OCI-LY7 (cell line): ENCODE results near the gene TMIGD2. TPM values are rescaled to one million over a fixed set of nuclear protein-coding genes. Genes with fewer than 3 reads are reported as not detected.

Experiments used
- BruUV-seq: library from RNA; stranded (reverse); fragments of 400-500 nt; replicated peaks from 2 replicates; lab custom pipeline; 2021; lab: Mats Ljungman, UMichigan
- CTCF ChIA-PET: fragments of 300-600 bp; sonication (Branson Sonifier 250); formaldehyde crosslinking; loops from one replicate; lab custom pipeline; 2022; ENCODE audit warnings: antibody characterized with exemption; ENCODE audit not compliant: unreplicated experiment; lab: Charles Lee
- POLR2A ChIA-PET: fragments of 300-600 bp; sonication (Branson Sonifier 250); formaldehyde crosslinking; loops from one replicate; lab custom pipeline; 2022; ENCODE audit warnings: antibody characterized with exemption; lab: Charles Lee
- DNase-seq: peaks from one replicate; pipeline ENCODE4 v3.0.0-alpha.2; 2015; ENCODE audit warnings: low spot score
- H2AFZ ChIP-seq: fragments of 200-600 bp; sonication (generic), shearing (Covaris generic); 2 replicates; pipeline ENCODE4 v1.6.1; 2014; ENCODE audit warnings: mild to moderate bottlenecking, antibody characterized with exemption, low read length, moderate library complexity
- H3K27ac ChIP-seq: fragments of 200-600 bp; sonication (generic); 2 replicates; pipeline ENCODE4 v1.5.1; 2014; ENCODE audit warnings: mixed run types, low read depth, mild to moderate bottlenecking, moderate library complexity, low read length, inconsistent platforms; ENCODE audit not compliant: poor library complexity, severe bottlenecking
- H3K36me3 ChIP-seq: fragments of 200-600 bp; sonication (generic); 2 replicates; pipeline ENCODE4 v1.6.1; 2014; ENCODE audit warnings: mild to moderate bottlenecking, antibody characterized with exemption, low read length, moderate library complexity, mixed read lengths; ENCODE audit not compliant: insufficient read depth
- H3K4me1 ChIP-seq: fragments of 200-600 bp; sonication (generic); 2 replicates; pipeline ENCODE4 v1.5.1; 2014; ENCODE audit warnings: mild to moderate bottlenecking, low read length; ENCODE audit not compliant: insufficient read depth, poor library complexity, severe bottlenecking
- H3K4me2 ChIP-seq: fragments of 200-600 bp; sonication (generic); 2 replicates; pipeline ENCODE4 v1.6.1; 2014; ENCODE audit warnings: mild to moderate bottlenecking, low read length
- H3K4me3 ChIP-seq: fragments of 200-600 bp; sonication (generic); 2 replicates; pipeline ENCODE4 v1.5.1; 2014; ENCODE audit warnings: mild to moderate bottlenecking, low read depth, low read length; ENCODE audit not compliant: poor library complexity, severe bottlenecking
- H3K79me2 ChIP-seq: fragments of 200-600 bp; sonication (generic); 2 replicates; pipeline ENCODE4 v1.6.1; 2016; ENCODE audit warnings: low read depth, mild to moderate bottlenecking, low read length, moderate library complexity, mixed read lengths; ENCODE audit not compliant: insufficient read depth
- H3K9me2 ChIP-seq: fragments of 200-600 bp; sonication (generic); 2 replicates; pipeline ENCODE4 v1.6.1; 2016; ENCODE audit warnings: mild to moderate bottlenecking, low read length, mixed read lengths; ENCODE audit not compliant: insufficient read depth
- H3K9me3 ChIP-seq: fragments of 200-600 bp; sonication (generic); 2 replicates; pipeline ENCODE4 v1.6.1; 2014; ENCODE audit warnings: mild to moderate bottlenecking, mixed run types, low read length, mixed read lengths
- H4K20me1 ChIP-seq: fragments of 200-600 bp; sonication (generic); 2 replicates; pipeline ENCODE4 v1.6.1; 2014; ENCODE audit warnings: mild to moderate bottlenecking, antibody characterized with exemption, low read length, moderate library complexity, mixed read lengths; ENCODE audit not compliant: insufficient read depth
- EZH2phosphoT487 ChIP-seq: fragments of 200-600 bp; sonication (generic); IDR thresholded peaks from 2 replicates; pipeline ENCODE4 v1.6.1; 2018; ENCODE audit warnings: low read depth, borderline replicate concordance, mild to moderate bottlenecking, mixed run types, antibody characterized with exemption, low read length, moderate library complexity, mixed read lengths
- intact Hi-C: fragments of 100-400 bp; cut with micrococcal nuclease; formaldehyde crosslinking; loops from one replicate; pipeline ENCODE4 v1.10.0; 2022; ENCODE audit not compliant: unreplicated experiment
- total RNA-seq, 2 experiments: library from RNA; depleted of rRNA in 1 of 2; stranded (reverse); fragments of >200 nt in 1 of 2; shearing (Covaris generic) in 1 of 2; gene quantifications; 2 replicates each; pipeline ENCODE4 v1.2.3, GENCODE V29; 2014 to 2022
- TF ChIP-seq, protein P1 (sequence below): fragments of 200-600 bp; sonication (generic); conservative IDR thresholded peaks from 2 replicates; pipeline ENCODE4 v1.5.1; 2014; ENCODE audit warnings: mild to moderate bottlenecking, antibody characterized with exemption, low read length, moderate library complexity, mixed read lengths

The TMIGD2 gene
- total RNA-seq, 2 experiments from 2014 or later, result 0.44 to 2.7 TPM

GRCh38 chr19:4278419-4279266 lies 23.5 kb downstream of the TMIGD2 start, which contains the start of gene SHD:
SHD (plus strand) TSS chr19:4279266; CDS start chr19:4280064, 798 bp downstream.
- no peak within 1 kb of the TSS for H3K4me2 ChIP-seq
- no peak within 1 kb of the TSS for H2AFZ ChIP-seq
- no TSS peak for BruUV-seq
- no peaks in the 10 kb centered on the region for H3K36me3 ChIP-seq
- H3K9me3 ChIP-seq, result no peaks in the 10 kb centered on the region
- POLR2A ChIA-PET, result no interaction called here
- DNase-seq, result no peak
- no peak within 1 kb of the TSS for H3K4me3 ChIP-seq
- CTCF ChIA-PET, result no interaction called here
- H4K20me1 ChIP-seq, result no peaks in the 10 kb centered on the region
- H3K27ac ChIP-seq, result no peak within 1 kb of the TSS
- H3K79me2 ChIP-seq, result no peaks in the 10 kb centered on the region
- TF ChIP-seq EZH2phosphoT487, result no peak
- TF ChIP-seq, protein P1, sequence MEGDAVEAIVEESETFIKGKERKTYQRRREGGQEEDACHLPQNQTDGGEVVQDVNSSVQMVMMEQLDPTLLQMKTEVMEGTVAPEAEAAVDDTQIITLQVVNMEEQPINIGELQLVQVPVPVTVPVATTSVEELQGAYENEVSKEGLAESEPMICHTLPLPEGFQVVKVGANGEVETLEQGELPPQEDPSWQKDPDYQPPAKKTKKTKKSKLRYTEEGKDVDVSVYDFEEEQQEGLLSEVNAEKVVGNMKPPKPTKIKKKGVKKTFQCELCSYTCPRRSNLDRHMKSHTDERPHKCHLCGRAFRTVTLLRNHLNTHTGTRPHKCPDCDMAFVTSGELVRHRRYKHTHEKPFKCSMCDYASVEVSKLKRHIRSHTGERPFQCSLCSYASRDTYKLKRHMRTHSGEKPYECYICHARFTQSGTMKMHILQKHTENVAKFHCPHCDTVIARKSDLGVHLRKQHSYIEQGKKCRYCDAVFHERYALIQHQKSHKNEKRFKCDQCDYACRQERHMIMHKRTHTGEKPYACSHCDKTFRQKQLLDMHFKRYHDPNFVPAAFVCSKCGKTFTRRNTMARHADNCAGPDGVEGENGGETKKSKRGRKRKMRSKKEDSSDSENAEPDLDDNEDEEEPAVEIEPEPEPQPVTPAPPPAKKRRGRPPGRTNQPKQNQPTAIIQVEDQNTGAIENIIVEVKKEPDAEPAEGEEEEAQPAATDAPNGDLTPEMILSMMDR, result no peak
- intact Hi-C loops, result no loop called here
- H3K9me2 ChIP-seq, result no peaks in the 10 kb centered on the region
- H3K4me1 ChIP-seq, result no peaks in the 10 kb centered on the region

DNA sequence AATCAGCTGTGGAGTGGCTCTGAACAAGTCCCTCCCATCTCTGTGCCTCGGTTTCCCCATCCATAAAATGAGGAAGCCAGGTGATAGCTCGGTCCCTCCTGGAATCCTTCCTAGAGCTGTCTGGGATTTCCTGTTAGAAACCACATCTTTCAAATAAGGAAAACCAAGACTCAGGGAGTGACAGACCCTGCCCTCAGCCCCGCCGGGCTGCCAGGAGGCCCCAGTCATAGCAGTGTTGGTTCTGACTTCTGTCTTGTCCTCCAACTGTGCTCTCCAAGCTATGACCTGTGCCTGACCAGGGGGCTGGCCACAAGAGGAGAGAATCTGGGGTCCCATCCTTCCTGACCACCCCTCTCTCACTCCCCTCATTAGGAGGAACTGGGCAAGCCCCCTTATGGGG lies 24.2 kb downstream of the TMIGD2 start:
- BruUV-seq, result no TSS peak

More for the DNA sequence above, 24.2 kb downstream of the TMIGD2 start:
- no peak for DNase-seq
- no peaks in the 10 kb centered on the region for H3K4me1 ChIP-seq
- H4K20me1 ChIP-seq, result no peaks in the 10 kb centered on the region
- ChIA-PET CTCF (no interaction called here), POLR2A (interaction anchor here (0.6 to 0.8 kb wide), 2 partner anchors 35 to 75 kb away, joined by 3 read pairs; no protein-coding TSS in a partner anchor)
- no peaks in the 10 kb centered on the region for H3K9me2 ChIP-seq
- TF ChIP-seq, protein P1, result no peak
- TF ChIP-seq EZH2phosphoT487, result no peak
- intact Hi-C loops, result no loop called here
- H3K36me3 ChIP-seq, result no peaks in the 10 kb centered on the region
- H3K79me2 ChIP-seq, result no peaks in the 10 kb centered on the region
- H3K9me3 ChIP-seq, result no peaks in the 10 kb centered on the region
- H3K27ac ChIP-seq, result no peak overlapping the region
- H3K4me3 ChIP-seq, result no peak overlapping the region
- H2AFZ ChIP-seq, result no peak overlapping the region
- H3K4me2 ChIP-seq, result no peak overlapping the region
